ENCODE data around the gene RBM47. TPM values are rescaled to one million over a fixed set of nuclear protein-coding genes. Genes with fewer than 3 reads are reported as not detected.
"Not testable (repeated sequence)": the region's sequence is repeated elsewhere in the genome, so short reads cannot be mapped to it uniquely, and the experiment has no call there.

RBM47 gene
- total and polyA plus RNA-seq, 9 of the 15 experiments (the other 6 are each of a cell fraction or from before 2014, with no cell fraction given): 1.4 to 6.4 (median 3.3) TPM

DNA sequence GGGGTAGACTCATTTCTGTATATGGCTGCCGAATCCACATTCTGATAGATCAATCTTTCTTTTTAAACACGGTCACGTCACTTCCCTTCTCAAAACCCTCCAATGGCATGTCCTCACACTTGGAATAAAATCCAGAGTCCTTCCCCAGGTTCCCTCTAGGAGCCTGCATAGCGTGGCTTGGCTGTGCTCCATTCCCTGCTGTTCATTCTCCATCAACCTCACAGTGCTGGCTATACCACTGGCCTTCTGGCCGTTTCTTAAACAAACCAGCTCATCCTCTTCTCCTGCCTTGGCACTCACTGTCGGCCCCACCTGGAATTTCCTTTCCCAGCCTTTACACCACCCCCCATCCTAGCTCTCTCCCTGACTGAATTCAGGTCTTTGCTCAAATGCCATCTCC lies 77.1 kb downstream of the RBM47 start:
- FAIRE-seq (no peak), ATAC-seq (no peak; the same call in 2 of the 3 replicates), DNase-seq (ENCODE audit: extremely low read depth in 1 of 4, low spot score in 3 of 4) (no peak)
- H3K9me3 ChIP-seq (replicated peaks; ENCODE audit: control insufficient read depth, insufficient read depth, low read depth, low read length): no peaks in the 10 kb centered on the region
- H3K27me3 ChIP-seq (ENCODE audit: control insufficient read depth in 2 of 2, insufficient read depth in 2 of 2, low read length in 2 of 2): no peaks in the 10 kb centered on the region
- WGBS (ENCODE audit: insufficient coverage, low coverage, missing lambda C conversion rate): 64% methylated on average over 6 of the region's 6 CpGs
- no TSS peak for BruUV-seq (replicated peaks)
- H3K9me1 ChIP-seq (ENCODE audit: control insufficient read depth, insufficient read depth, low read length): no peaks in the 10 kb centered on the region
- H2AFZ ChIP-seq (ENCODE audit: low read depth, low read length): no peak overlapping the region
- H4K20me1 ChIP-seq (replicated peaks; ENCODE audit: control insufficient read depth, insufficient read depth, low read length): no peaks in the 10 kb centered on the region
- H3K9ac ChIP-seq (ENCODE audit: insufficient read depth in 1 of 2, low read depth in 2 of 2, low read length in 2 of 2): no peak overlapping the region
- no peaks in the 10 kb centered on the region for H3K36me3 ChIP-seq (ENCODE audit: control insufficient read depth, insufficient read depth, low read length)
- in situ Hi-C loops (cut with MboI): no loop called here
- POLR2A ChIA-PET: no interaction called here
- TF ChIP-seq, protein P1, sequence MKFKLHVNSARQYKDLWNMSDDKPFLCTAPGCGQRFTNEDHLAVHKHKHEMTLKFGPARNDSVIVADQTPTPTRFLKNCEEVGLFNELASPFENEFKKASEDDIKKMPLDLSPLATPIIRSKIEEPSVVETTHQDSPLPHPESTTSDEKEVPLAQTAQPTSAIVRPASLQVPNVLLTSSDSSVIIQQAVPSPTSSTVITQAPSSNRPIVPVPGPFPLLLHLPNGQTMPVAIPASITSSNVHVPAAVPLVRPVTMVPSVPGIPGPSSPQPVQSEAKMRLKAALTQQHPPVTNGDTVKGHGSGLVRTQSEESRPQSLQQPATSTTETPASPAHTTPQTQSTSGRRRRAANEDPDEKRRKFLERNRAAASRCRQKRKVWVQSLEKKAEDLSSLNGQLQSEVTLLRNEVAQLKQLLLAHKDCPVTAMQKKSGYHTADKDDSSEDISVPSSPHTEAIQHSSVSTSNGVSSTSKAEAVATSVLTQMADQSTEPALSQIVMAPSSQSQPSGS (CRISPR knock-in tag; IDR thresholded peaks at IDR 0.05): no peak
- no peak for TF ChIP-seq SP1 (CRISPR knock-in tag; IDR thresholded peaks at IDR 0.05)
- no peak for TF ChIP-seq FOS (IDR thresholded peaks at IDR 0.05; ENCODE audit: extremely low read depth, insufficient read length)
- TF ChIP-seq KAT2B (IDR thresholded peaks at IDR 0.05; ENCODE audit: low read depth, low read length): no peak
- no peaks in the 10 kb centered on the region for H3K79me2 ChIP-seq (ENCODE audit: control insufficient read depth, insufficient read depth, low read length)
- H3K4me3 ChIP-seq: no peak overlapping the region
- peaks cover 0 to 8% of the 10 kb centered on the region in 2 experiments; a peak in 4 of 5 replicates for H3K4me1 ChIP-seq (replicated peaks in 1 of 2; ENCODE audit: control insufficient read depth in 2 of 2, insufficient read depth in 2 of 2, low read length in 2 of 2)
- intact Hi-C loops (cut with micrococcal nuclease): no loop called here
- CTCF ChIA-PET (ENCODE audit: low intra/inter-chr PET ratio): no interaction called here
- H3K27ac ChIP-seq (ENCODE audit: extremely low read depth, low read depth, low read length): no peak overlapping the region
- H3K4me2 ChIP-seq (ENCODE audit: insufficient read depth, low read length): no peak overlapping the region

DNA sequence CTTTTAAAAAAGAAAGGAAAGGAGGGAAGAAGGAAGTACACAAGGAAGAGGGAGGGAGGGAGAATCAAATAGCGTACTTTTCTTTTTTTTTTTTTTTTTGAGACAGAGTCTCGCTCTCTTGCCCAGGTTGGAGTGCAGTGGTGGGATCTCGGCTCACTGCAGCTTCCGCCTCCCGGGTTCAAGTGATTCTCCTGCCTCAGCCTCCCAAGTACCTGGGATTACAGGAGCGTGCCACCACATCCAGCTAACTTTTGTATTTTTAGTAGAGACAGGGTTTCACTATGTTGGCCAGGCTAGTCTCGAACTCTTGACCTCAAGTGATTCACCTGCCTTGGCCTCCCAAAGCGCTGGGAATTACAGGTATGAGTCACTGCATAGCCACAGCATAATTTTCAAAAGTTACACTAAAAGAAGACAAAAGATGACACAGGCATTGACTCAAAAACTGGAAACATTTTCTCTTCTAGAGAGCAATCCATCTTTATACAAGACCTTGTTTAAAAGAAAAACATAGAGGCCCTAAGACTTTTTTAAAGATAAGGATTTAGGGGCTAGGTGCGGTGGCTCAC lies 78.0 kb downstream of the RBM47 start:
- H3K4me2 ChIP-seq (ENCODE audit: insufficient read depth, low read length); intact Hi-C loops (cut with micrococcal nuclease); H3K9me1 ChIP-seq (ENCODE audit: control insufficient read depth, insufficient read depth, low read length); H3K36me3 ChIP-seq (ENCODE audit: control insufficient read depth, insufficient read depth, low read length); FAIRE-seq; H3K4me1 ChIP-seq (replicated peaks in 1 of 2; ENCODE audit: control insufficient read depth in 2 of 2, insufficient read depth in 2 of 2, low read length in 2 of 2); H3K9me3 ChIP-seq (replicated peaks; ENCODE audit: control insufficient read depth, insufficient read depth, low read depth, low read length); DNase-seq (ENCODE audit: extremely low read depth in 1 of 4, low spot score in 3 of 4); CTCF ChIA-PET (ENCODE audit: low intra/inter-chr PET ratio); H3K27me3 ChIP-seq (ENCODE audit: control insufficient read depth in 2 of 2, insufficient read depth in 2 of 2, low read length in 2 of 2); BruUV-seq (replicated peaks); H3K4me3 ChIP-seq; H3K9ac ChIP-seq (ENCODE audit: insufficient read depth in 1 of 2, low read depth in 2 of 2, low read length in 2 of 2); H3K79me2 ChIP-seq (ENCODE audit: control insufficient read depth, insufficient read depth, low read length); H3K27ac ChIP-seq (ENCODE audit: extremely low read depth, low read depth, low read length); H4K20me1 ChIP-seq (replicated peaks; ENCODE audit: control insufficient read depth, insufficient read depth, low read length); in situ Hi-C loops (cut with MboI); ATAC-seq: not testable (repeated sequence)
- POLR2A ChIA-PET: interaction anchor here (0.8 kb wide), 1 partner anchor 241 kb away, joined by 3 read pairs; no protein-coding TSS in a partner anchor
- TF ChIP-seq, protein P2, sequence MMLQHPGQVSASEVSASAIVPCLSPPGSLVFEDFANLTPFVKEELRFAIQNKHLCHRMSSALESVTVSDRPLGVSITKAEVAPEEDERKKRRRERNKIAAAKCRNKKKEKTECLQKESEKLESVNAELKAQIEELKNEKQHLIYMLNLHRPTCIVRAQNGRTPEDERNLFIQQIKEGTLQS (IDR thresholded peaks at IDR 0.05): peak; percentile 33; the same call in 1 of the 2 replicates
- TF ChIP-seq, protein P2 (CRISPR knock-in tag; conservative IDR thresholded peaks at IDR 0.05): not testable (repeated sequence)
- 54% methylated on average over 6 of the region's 9 CpGs for whole genome bisulfite sequencing (ENCODE audit: insufficient coverage, low coverage, missing lambda C conversion rate)
- H2AFZ ChIP-seq (ENCODE audit: low read depth, low read length): peak overlapping the region; percentile 91
